Nephron (organoid): ENCODE measurements around the gene RNFT1.
"Not testable (repeated sequence)": the region's sequence is repeated elsewhere in the genome, so short reads cannot be mapped to it uniquely, and the experiment has no call there.

ENCODE experiments used
- H3K27ac Mint-ChIP-seq, 3 experiments: 2 replicates each; pipeline ENCODE4 v1.8.0; 2020; ENCODE audit warnings: mixed read lengths in 3 of 3, mild to moderate bottlenecking in 2 of 3, moderate library complexity in 1 of 3
- H3K27me3 Mint-ChIP-seq: 2 replicates; pipeline ENCODE4 v1.8.0; 2021; ENCODE audit warnings: low read depth, mild to moderate bottlenecking, moderate library complexity, mixed read lengths
- H3K36me3 Mint-ChIP-seq: 2 replicates; pipeline ENCODE4 v1.8.0; 2020; ENCODE audit warnings: low read depth, mixed read lengths
- H3K4me1 Mint-ChIP-seq: 2 replicates; pipeline ENCODE4 v1.8.0; 2020; ENCODE audit warnings: mixed read lengths
- H3K4me3 Mint-ChIP-seq, 3 experiments: 2 replicates each; pipeline ENCODE4 v1.8.0; 2020; ENCODE audit warnings: mild to moderate bottlenecking in 3 of 3, mixed read lengths in 3 of 3, moderate library complexity in 2 of 3
- H3K9me3 Mint-ChIP-seq: 2 replicates; pipeline ENCODE4 v1.8.0; 2020; ENCODE audit warnings: mixed read lengths
- CTCF ChIP-seq, 3 experiments: fragments of 200-600 bp; sonication (generic); IDR thresholded peaks; one replicate each; pipeline ENCODE4 v1.5.0; 2021; ENCODE audit warnings: antibody characterized with exemption in 3 of 3; ENCODE audit not compliant: unreplicated experiment in 3 of 3

The RNFT1 gene

GRCh38 chr17:59964482-59965328 lies at the start of gene RNFT1:
TSS of gene RNFT1 (minus strand) at chr17:59964740. CDS start at chr17:59964663, 77 bp downstream.
- Mint-ChIP-seq H3K4me3 (peak within 1 kb of the TSS; percentile 82 to 97 (median 90)), H3K4me1 (peaks cover 20% of the 10 kb centered on the region), H3K9me3 (no peaks in the 10 kb centered on the region), H3K36me3 (peaks cover 4% of the 10 kb centered on the region), H3K27me3 (peaks cover 4% of the 10 kb centered on the region), H3K27ac (peak within 1 kb of the TSS; percentile 84 to 95 (median 93))
- TF ChIP-seq CTCF (IDR thresholded peaks at IDR 0.05; ENCODE audit: unreplicated experiment in 3 of 3) = no peak

- not testable (repeated sequence) for H3K36me3 Mint-ChIP-seq, H3K27me3 Mint-ChIP-seq, H3K4me3 Mint-ChIP-seq, H3K9me3 Mint-ChIP-seq, H3K4me1 Mint-ChIP-seq, H3K27ac Mint-ChIP-seq
Observed at GRCh38 chr17:60009326-60009725, 44.8 kb upstream of the RNFT1 start.

GRCh38 chr17:60008377-60008776 lies 43.8 kb upstream of the RNFT1 start:
- H3K4me3 Mint-ChIP-seq, H3K4me1 Mint-ChIP-seq, H3K9me3 Mint-ChIP-seq, H3K36me3 Mint-ChIP-seq, H3K27me3 Mint-ChIP-seq, H3K27ac Mint-ChIP-seq: not testable (repeated sequence)

- Mint-ChIP-seq H3K27me3 (peaks cover 5% of the 10 kb centered on the region), H3K9me3 (no peaks in the 10 kb centered on the region), H3K36me3 (no peaks in the 10 kb centered on the region), H3K27ac (no peak overlapping the region), H3K4me1 (no peaks in the 10 kb centered on the region), H3K4me3 (no peak overlapping the region)
- TF ChIP-seq CTCF (IDR thresholded peaks at IDR 0.05; ENCODE audit: unreplicated experiment in 3 of 3) = no peak
Observed at GRCh38 chr17:60006160-60006559, 41.6 kb upstream of the RNFT1 start.

GRCh38 chr17:60004561-60004960 lies 40.0 kb upstream of the RNFT1 start:
- not testable (repeated sequence) for H3K27me3 Mint-ChIP-seq, H3K4me3 Mint-ChIP-seq, H3K36me3 Mint-ChIP-seq, H3K9me3 Mint-ChIP-seq, H3K27ac Mint-ChIP-seq, H3K4me1 Mint-ChIP-seq

- not testable (repeated sequence) for H3K9me3 Mint-ChIP-seq, H3K36me3 Mint-ChIP-seq, H3K27me3 Mint-ChIP-seq, H3K27ac Mint-ChIP-seq, H3K4me3 Mint-ChIP-seq, H3K4me1 Mint-ChIP-seq
Observed at GRCh38 chr17:60002405-60002804, 37.9 kb upstream of the RNFT1 start.

- not testable (repeated sequence) for H3K36me3 Mint-ChIP-seq, H3K27me3 Mint-ChIP-seq
Observed at GRCh38 chr17:59996608-59997007, 32.1 kb upstream of the RNFT1 start.

GRCh38 chr17:59975166-59975565 lies 10.6 kb upstream of the RNFT1 start:
- not testable (repeated sequence) for H3K36me3 Mint-ChIP-seq, H3K27ac Mint-ChIP-seq, H3K4me3 Mint-ChIP-seq, H3K4me1 Mint-ChIP-seq, H3K27me3 Mint-ChIP-seq, H3K9me3 Mint-ChIP-seq

More at GRCh38 chr17:59996608-59997007, 32.1 kb upstream of the RNFT1 start:
- H3K4me3 Mint-ChIP-seq, H3K27ac Mint-ChIP-seq, H3K4me1 Mint-ChIP-seq, H3K9me3 Mint-ChIP-seq: not testable (repeated sequence)

- H3K36me3 Mint-ChIP-seq, H3K27ac Mint-ChIP-seq, H3K27me3 Mint-ChIP-seq, H3K4me1 Mint-ChIP-seq, H3K9me3 Mint-ChIP-seq, H3K4me3 Mint-ChIP-seq: not testable (repeated sequence)
Observed at GRCh38 chr17:59973483-59973882, 8.9 kb upstream of the RNFT1 start.
